Middle frontal gyrus (tissue), 1 donor: ENCODE results near the gene ANK3.

Experiments used
- DNase-seq: peaks from one replicate; pipeline ENCODE4 v3.0.0-alpha.2; 2015; ENCODE audit warnings: low spot score; ENCODE audit errors: extremely low spot score

The ANK3 gene

GRCh38 chr10:60414111-60414510 lies 24.4 kb upstream of the ANK3 start:
- no peak for DNase-seq

GRCh38 chr10:60413306-60414012 lies 23.8 kb upstream of the ANK3 start:
- DNase-seq, result no peak

GRCh38 chr10:60410970-60411369 lies 21.3 kb upstream of the ANK3 start:
- no peak for DNase-seq

- no peak for DNase-seq
Observed at GRCh38 chr10:60409202-60409601, 19.5 kb upstream of the ANK3 start.

GRCh38 chr10:60406182-60406581 lies 16.5 kb upstream of the ANK3 start:
- DNase-seq, result no peak

GRCh38 chr10:60405172-60405571 lies 15.5 kb upstream of the ANK3 start:
- no peak for DNase-seq

GRCh38 chr10:60403168-60403873 lies 13.6 kb upstream of the ANK3 start:
- DNase-seq, result no peak

- no peak for DNase-seq
Observed at GRCh38 chr10:60400366-60400765, 10.7 kb upstream of the ANK3 start.

- DNase-seq, result no peak
Observed at GRCh38 chr10:60399328-60399727, 9.7 kb upstream of the ANK3 start.

GRCh38 chr10:60397792-60398191 lies 8.1 kb upstream of the ANK3 start:
- DNase-seq, result no peak

GRCh38 chr10:60396766-60397165 lies 7.1 kb upstream of the ANK3 start:
- no peak for DNase-seq

- DNase-seq, result no peak
Observed at GRCh38 chr10:60395711-60396110, 6.0 kb upstream of the ANK3 start.

GRCh38 chr10:60394446-60394845 lies 4.8 kb upstream of the ANK3 start:
- DNase-seq, result no peak

GRCh38 chr10:60390224-60390626 lies 550 bp upstream of the ANK3 start:
- DNase-seq, result no peak

- no peak for DNase-seq
Observed at GRCh38 chr10:60388709-60389301, 870 bp downstream of the ANK3 start.

- no peak for DNase-seq
Observed at GRCh38 chr10:60388116-60388625, 1.5 kb downstream of the ANK3 start.

- no peak for DNase-seq
Observed at GRCh38 chr10:60387531-60387930, 2.1 kb downstream of the ANK3 start.

GRCh38 chr10:60385399-60385738 lies 4.3 kb downstream of the ANK3 start:
- no peak for DNase-seq

GRCh38 chr10:60384708-60385398 lies 4.8 kb downstream of the ANK3 start:
- no peak for DNase-seq

GRCh38 chr10:60384011-60384410 lies 5.7 kb downstream of the ANK3 start:
- no peak for DNase-seq

GRCh38 chr10:60382946-60383681 lies 6.6 kb downstream of the ANK3 start:
- DNase-seq, result no peak
